GM18951 (cell line): ENCODE data around the gene MUC13.

Source experiments
- POLR2A ChIP-seq: IDR thresholded peaks from 4 replicates; pipeline ENCODE4 v1.6.1; 2011; ENCODE audit warnings: mild to moderate bottlenecking; ENCODE audit not compliant: insufficient read length, insufficient read depth; ENCODE audit errors: extremely low read depth
- in situ Hi-C: fragments of 300-500 bp; cut with MboI; formaldehyde crosslinking; loops from one replicate; pipeline ENCODE4 v1.12.0; 2022; ENCODE audit warnings: low sequenced_read_pairs, mixed read lengths, inconsistent platforms; ENCODE audit not compliant: unreplicated experiment

Gene MUC13

GRCh38 chr3:124884474-124885101 is 50.0 kb downstream of the MUC13 start:
- in situ Hi-C loops, result no loop called here
- TF ChIP-seq POLR2A, result no peak

- in situ Hi-C loops, result no loop called here
Measured at GRCh38 chr3:124883766-124884473, 50.6 kb downstream of the MUC13 start.

GRCh38 chr3:124882816-124883747 is 51.5 kb downstream of the MUC13 start:
- in situ Hi-C loops, result no loop called here
- no peak for TF ChIP-seq POLR2A

More at GRCh38 chr3:124883766-124884473, 50.6 kb downstream of the MUC13 start:
- no peak for TF ChIP-seq POLR2A

GRCh38 chr3:124881976-124882697 is 52.4 kb downstream of the MUC13 start:
- in situ Hi-C loops, result no loop called here

GRCh38 chr3:124879337-124879680 is 55.2 kb downstream of the MUC13 start:
- in situ Hi-C loops, result no loop called here
- TF ChIP-seq POLR2A, result no peak

More at GRCh38 chr3:124881976-124882697, 52.4 kb downstream of the MUC13 start:
- no peak for TF ChIP-seq POLR2A

GRCh38 chr3:124878561-124879336 is 55.8 kb downstream of the MUC13 start:
- in situ Hi-C loops, result no loop called here
- no peak for TF ChIP-seq POLR2A

- no peak for TF ChIP-seq POLR2A
- in situ Hi-C loops, result no loop called here
Measured at GRCh38 chr3:124877674-124878073, 56.9 kb downstream of the MUC13 start.

GRCh38 chr3:124876401-124876878 is 58.1 kb downstream of the MUC13 start:
- no peak for TF ChIP-seq POLR2A
- in situ Hi-C loops, result no loop called here

GRCh38 chr3:124873226-124873625 is 61.3 kb downstream of the MUC13 start:
- in situ Hi-C loops, result no loop called here
- TF ChIP-seq POLR2A, result no peak

- TF ChIP-seq POLR2A, result no peak
- in situ Hi-C loops, result no loop called here
Measured at GRCh38 chr3:124867511-124867910, 67.0 kb downstream of the MUC13 start.

- no peak for TF ChIP-seq POLR2A
- in situ Hi-C loops, result no loop called here
Measured at GRCh38 chr3:124862006-124862405, 72.5 kb downstream of the MUC13 start.

GRCh38 chr3:124861041-124861440 is 73.5 kb downstream of the MUC13 start:
- in situ Hi-C loops, result no loop called here

More at GRCh38 chr3:124861041-124861440, 73.5 kb downstream of the MUC13 start:
- no peak for TF ChIP-seq POLR2A
